Activated naive CD8-positive, alpha-beta T cell treated with anti-CD3 and anti-CD28 coated beads, Interleukin-2, amount 50 U/mL, for 24 hours (primary cell): ENCODE results near the gene TNNT3.
A peak's percentile ranks its signal among the peaks of the same experiment; 100 is the strongest.

ENCODE experiments used
- ATAC-seq: fragments of 150-1000 bp; cut with Tn5 transposase; one replicate; pipeline ENCODE4 v1.10.0; 2021
- DNase-seq: peaks from one replicate; pipeline ENCODE4 v3.0.0; 2021
- H3K27ac Mint-ChIP-seq: one replicate; pipeline ENCODE4 v1.8.0; 2021; ENCODE audit warnings: mild to moderate bottlenecking, mixed read lengths
- H3K27me3 Mint-ChIP-seq: one replicate; pipeline ENCODE4 v1.8.0; 2021; ENCODE audit warnings: mixed read lengths
- H3K36me3 Mint-ChIP-seq: one replicate; pipeline ENCODE4 v1.8.0; 2021; ENCODE audit warnings: low read depth, mixed read lengths
- H3K4me1 Mint-ChIP-seq: one replicate; pipeline ENCODE4 v1.8.0; 2021; ENCODE audit warnings: mixed read lengths
- H3K4me3 Mint-ChIP-seq: one replicate; pipeline ENCODE4 v1.8.0; 2021; ENCODE audit warnings: mild to moderate bottlenecking, moderate library complexity, mixed read lengths
- H3K9me3 Mint-ChIP-seq: one replicate; pipeline ENCODE4 v1.8.0; 2021; ENCODE audit warnings: mixed read lengths

Gene TNNT3

DNA sequence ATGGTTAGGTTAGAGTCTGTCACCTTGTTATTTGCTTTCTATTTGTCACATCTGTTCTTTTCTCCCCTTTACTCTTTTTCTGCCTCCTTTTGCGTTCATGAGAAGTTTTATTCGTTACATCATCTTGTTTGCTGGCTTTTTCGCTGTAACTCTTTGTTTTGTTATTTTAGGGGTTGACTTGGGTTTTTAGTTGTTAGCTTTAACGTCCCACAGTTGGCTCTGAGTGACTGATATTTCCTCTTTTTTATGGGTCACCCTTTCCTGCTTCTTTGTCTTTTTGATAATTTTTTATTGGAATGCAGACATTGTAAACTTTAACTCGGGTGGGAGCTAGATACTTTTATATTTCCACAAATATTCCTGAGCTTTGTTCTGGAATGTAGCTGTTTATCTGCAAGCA, 13.3 kb upstream of the TNNT3 start:
- ATAC-seq (no peak), DNase-seq (no peak)
- no peaks in the 10 kb centered on the region for H3K4me1 Mint-ChIP-seq
- no peaks in the 10 kb centered on the region for H3K36me3 Mint-ChIP-seq
- no peaks in the 10 kb centered on the region for H3K9me3 Mint-ChIP-seq
- H3K27ac Mint-ChIP-seq: no peak overlapping the region
- no peak overlapping the region for H3K4me3 Mint-ChIP-seq
- no peaks in the 10 kb centered on the region for H3K27me3 Mint-ChIP-seq

DNA sequence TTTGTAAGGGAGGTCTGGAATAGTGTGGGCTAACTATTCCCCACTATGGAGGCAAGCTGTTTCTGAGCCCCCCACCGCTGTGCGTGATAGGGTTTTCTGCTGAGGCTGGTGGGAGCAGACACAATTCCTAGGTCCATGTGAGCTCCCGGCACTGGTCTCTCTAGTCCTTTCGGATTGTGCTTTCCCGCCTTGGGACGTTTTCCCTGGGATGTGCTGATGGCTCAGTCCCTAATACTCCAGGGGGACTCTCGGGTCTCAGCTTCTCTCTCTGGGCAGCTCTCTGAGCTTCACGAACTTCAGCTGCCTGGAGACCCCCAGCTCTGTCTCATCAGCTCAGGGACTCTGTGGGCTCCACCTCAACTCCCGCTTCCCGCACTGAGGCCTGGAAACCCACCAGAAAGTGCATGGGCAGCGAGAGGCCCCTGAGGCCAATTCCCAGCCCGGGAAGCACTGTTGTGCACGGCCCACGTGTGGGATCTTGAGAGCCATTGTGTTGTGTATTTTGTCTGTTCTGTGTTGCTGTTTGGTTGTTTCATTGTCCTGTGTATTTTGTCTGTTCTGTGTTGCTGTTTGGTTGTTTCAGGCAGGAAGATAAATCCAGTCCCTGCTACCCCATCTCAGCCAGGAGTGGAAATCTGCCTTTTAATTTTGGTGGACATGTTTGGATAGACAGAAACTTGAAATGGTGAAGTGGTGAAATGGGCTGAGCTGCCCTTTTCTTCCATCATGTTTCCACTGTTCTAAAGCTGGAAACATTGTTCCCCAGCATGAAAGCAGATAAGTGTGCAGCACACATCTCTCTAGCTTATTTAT, 12.7 kb upstream of the TNNT3 start:
- Mint-ChIP-seq H3K27me3 (no peaks in the 10 kb centered on the region), H3K4me3 (no peak overlapping the region), H3K27ac (no peak overlapping the region), H3K9me3 (no peaks in the 10 kb centered on the region), H3K36me3 (no peaks in the 10 kb centered on the region), H3K4me1 (no peaks in the 10 kb centered on the region)
- ATAC-seq: no peak
- no peak for DNase-seq

DNA sequence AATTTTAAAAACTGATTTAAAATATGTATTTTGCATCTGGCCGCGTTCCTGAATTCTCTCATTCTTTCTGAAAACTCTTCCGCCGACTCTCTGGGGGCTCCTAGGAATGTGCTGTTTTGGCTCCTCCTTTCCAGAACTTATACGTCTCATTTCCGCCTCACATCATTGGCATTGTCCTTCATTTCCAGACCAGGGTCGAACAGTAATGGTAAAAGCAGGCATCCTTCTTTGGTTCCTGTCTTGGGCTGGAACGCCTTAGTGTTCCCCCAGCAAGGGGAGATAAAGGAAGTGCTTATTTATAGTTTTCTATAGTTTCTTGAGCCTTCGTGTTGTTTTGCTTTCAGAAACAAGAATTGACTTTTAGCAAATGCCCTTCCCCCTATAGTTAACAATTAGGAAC, 10.9 kb upstream of the TNNT3 start:
- H3K4me3 Mint-ChIP-seq: no peak overlapping the region
- no peak for ATAC-seq
- H3K27me3 Mint-ChIP-seq: no peaks in the 10 kb centered on the region
- H3K4me1 Mint-ChIP-seq: no peaks in the 10 kb centered on the region
- no peaks in the 10 kb centered on the region for H3K9me3 Mint-ChIP-seq
- H3K27ac Mint-ChIP-seq: no peak overlapping the region
- no peak for DNase-seq
- no peaks in the 10 kb centered on the region for H3K36me3 Mint-ChIP-seq

DNA sequence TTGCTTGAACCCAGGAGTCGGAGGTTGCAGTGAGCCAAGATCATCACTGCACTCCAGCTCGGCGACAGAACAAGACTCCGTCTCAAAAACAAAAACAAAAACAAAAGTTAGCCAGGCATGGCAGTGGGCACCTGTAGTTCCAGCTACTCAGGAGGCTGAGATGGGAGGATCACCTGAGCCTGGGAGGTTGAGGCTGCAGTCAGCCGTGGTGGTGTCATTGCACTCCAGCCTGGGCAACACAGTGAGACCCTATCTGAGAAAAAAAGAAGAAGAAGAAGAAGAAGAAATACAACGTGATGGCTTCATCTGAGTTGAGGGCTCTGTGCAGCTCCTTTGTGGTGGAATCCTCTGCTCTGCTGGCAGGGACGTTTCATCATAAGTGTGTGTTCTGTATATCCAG, 10.0 kb upstream of the TNNT3 start:
- Mint-ChIP-seq H3K4me1 (no peaks in the 10 kb centered on the region), H3K4me3 (no peak overlapping the region), H3K9me3 (no peaks in the 10 kb centered on the region), H3K27me3 (peaks cover 3% of the 10 kb centered on the region), H3K27ac (no peak overlapping the region), H3K36me3 (no peaks in the 10 kb centered on the region)
- ATAC-seq: no peak
- DNase-seq: no peak

DNA sequence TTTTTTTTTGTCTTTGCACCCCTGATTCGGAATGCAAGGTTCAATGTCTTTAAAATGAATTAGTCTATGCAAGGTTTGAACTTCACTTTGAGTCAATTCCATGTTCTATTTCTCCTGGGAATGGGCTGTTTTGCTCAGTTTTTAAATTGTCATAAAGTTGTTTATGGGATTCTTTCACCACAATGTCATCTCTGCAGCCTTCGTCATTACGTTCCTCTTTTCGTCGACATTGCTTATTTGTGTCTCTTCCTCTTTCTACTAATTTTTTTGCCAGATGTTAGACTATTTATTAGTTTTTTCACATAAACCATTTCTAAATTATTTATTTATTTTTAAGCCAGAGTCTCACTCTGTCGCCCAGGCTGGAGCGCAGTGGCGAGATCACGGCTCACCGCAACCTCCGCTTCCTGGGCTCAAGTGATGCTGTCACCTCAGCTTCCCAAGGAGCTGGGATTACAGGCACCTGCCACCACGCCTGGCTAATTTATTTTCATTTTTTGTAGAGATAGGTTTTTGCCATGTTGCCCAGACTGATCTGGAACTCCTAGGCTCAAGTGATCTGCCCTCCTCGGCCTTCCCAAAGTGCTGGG, 7.1 kb upstream of the TNNT3 start:
- ATAC-seq (no peak), DNase-seq (no peak)
- Mint-ChIP-seq H3K4me3 (no peak overlapping the region), H3K9me3 (peaks cover 8% of the 10 kb centered on the region), H3K27me3 (peaks cover 5% of the 10 kb centered on the region), H3K36me3 (no peaks in the 10 kb centered on the region), H3K4me1 (peaks cover 10% of the 10 kb centered on the region), H3K27ac (no peak overlapping the region)

DNA sequence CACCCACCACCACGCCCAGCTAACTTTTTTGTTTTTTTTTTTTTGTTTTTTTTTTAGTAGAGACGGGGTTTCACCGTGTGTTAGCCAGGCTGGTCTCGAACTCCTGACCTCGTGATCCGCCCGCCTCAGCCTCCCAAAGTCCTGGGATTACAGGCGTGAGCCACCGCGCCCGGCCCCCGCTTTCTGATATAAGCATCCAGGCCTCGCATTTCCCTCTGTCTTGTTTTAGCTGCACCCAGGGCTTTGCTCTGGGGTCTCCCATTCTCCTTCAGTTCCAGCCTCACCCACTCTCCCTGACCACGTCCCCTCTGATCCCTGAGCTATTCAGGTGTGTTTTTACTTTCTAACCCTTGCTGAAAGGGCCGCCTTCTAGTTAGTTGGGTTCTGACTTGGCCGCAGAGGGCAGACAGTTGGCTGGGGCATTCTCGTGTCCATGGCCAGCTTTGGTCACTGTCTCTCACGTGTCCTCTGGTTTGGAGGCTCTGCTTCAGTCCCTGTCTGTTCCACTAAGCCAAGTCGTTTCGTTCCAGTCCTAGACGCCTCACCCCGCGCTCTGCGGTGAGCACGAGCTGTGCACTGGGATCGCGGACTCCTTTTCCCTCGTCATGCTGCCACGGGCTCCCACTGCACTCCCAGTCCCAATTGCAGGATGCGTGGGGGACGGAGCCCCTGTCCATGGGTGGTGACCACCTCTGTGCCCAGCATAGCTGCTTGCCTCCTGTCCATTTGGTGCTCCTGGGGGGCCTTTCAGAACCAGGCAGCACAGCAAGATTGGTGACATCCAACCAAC, 6.0 kb upstream of the TNNT3 start:
- H3K27ac Mint-ChIP-seq: no peak overlapping the region
- DNase-seq (no peak), ATAC-seq (no peak)
- H3K9me3 Mint-ChIP-seq: peaks cover 8% of the 10 kb centered on the region
- no peak overlapping the region for H3K4me3 Mint-ChIP-seq
- peaks cover 11% of the 10 kb centered on the region for H3K4me1 Mint-ChIP-seq
- no peaks in the 10 kb centered on the region for H3K36me3 Mint-ChIP-seq
- peaks cover 5% of the 10 kb centered on the region for H3K27me3 Mint-ChIP-seq

DNA sequence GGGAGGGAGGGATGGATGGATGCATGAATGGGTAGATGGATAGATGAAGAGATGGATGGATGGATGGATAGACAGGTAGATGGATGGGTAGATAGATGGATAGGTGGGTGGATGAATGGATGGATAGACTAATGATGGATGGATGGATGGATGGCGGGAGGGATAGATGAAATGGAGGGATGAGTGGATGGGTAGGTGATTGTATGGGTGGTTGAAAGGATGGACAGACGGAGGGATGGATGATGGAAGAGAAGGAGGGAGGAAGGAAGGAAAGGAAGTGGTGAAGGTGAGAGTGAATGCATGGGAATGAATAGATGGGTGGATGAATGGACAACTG, 3.7 kb upstream of the TNNT3 start:
- Mint-ChIP-seq H3K36me3 (no peaks in the 10 kb centered on the region), H3K4me1 (peaks cover 14% of the 10 kb centered on the region), H3K27ac (no peak overlapping the region), H3K27me3 (peaks cover 5% of the 10 kb centered on the region), H3K9me3 (peaks cover 8% of the 10 kb centered on the region), H3K4me3 (no peak overlapping the region)
- ATAC-seq (no peak), DNase-seq (no peak)

DNA sequence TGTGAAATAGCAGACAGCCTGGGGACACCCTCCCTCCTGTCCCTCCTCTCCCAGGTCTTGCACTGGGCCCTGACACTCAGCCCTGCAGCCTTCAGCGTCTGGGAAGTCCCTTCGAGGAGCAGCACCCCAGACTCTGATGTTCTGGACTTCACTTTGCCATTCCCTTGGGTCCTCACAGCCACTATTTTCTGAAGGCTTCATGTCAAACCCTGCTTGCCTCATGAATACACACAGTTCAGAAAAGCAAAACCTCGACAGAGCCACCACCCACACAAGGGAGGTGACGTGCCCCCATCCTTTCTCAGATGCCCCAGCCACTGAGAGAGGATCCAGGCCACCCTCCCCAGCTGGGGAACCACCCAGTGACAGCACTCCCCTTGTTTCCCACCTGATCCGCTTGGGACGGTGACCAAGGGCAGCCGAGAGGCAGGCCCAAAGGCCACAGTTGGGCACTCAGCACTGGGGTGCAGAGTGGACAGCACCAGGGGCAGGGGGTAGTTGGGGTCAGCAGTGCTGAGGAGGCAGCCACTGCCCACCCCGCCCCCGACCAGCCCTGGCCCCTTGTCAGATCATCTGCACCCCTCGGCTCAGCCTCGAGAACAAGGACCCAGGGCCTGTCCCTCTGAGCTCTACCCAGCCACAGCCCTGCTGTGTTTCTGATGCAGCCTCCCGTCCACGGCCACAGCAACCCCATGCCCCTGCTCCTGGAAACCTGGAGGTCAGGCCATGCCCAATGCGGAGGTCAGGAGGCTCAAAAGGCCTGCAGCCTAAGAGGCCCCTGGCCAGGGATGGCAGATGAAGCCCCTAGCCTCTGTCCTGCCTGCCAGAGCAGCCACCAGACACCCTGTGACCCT, 3.1 kb upstream of the TNNT3 start:
- Mint-ChIP-seq H3K4me1 (peaks cover 14% of the 10 kb centered on the region), H3K27me3 (peaks cover 5% of the 10 kb centered on the region), H3K4me3 (no peak overlapping the region), H3K9me3 (peaks cover 8% of the 10 kb centered on the region), H3K36me3 (no peaks in the 10 kb centered on the region), H3K27ac (no peak overlapping the region)
- DNase-seq (peak; percentile 26), ATAC-seq (peak; percentile 38)

DNA sequence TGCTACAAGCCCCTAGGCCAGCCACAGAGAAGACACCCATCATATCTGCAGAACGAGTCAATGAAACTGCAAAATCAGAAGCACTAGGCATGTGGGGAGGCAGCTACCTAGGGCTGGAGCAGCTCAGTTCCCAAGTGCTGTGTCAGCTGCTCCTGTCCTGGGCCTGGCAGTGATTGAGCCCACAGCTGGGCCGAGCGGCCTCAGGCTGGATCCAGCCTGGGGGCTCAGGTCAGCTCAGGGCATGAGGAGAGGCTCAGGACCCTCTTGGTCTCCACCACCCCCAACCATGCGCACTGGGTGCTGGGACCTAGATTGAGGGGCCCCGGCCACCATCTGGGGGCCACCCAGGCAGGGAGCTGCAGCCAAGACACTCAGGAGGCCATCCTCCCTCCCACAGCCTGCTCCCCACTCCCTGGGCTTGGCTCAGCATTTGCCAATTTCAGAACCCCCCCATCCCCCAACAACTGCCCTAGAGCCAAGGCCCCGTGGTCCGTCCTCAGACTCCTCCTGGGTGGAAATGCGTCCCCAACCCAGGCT, 2.4 kb upstream of the TNNT3 start:
- Mint-ChIP-seq H3K27ac (no peak overlapping the region), H3K4me1 (peaks cover 14% of the 10 kb centered on the region), H3K27me3 (peaks cover 5% of the 10 kb centered on the region), H3K4me3 (no peak overlapping the region), H3K9me3 (peaks cover 8% of the 10 kb centered on the region), H3K36me3 (no peaks in the 10 kb centered on the region)
- no peak for DNase-seq
- ATAC-seq: peak; percentile 14

DNA sequence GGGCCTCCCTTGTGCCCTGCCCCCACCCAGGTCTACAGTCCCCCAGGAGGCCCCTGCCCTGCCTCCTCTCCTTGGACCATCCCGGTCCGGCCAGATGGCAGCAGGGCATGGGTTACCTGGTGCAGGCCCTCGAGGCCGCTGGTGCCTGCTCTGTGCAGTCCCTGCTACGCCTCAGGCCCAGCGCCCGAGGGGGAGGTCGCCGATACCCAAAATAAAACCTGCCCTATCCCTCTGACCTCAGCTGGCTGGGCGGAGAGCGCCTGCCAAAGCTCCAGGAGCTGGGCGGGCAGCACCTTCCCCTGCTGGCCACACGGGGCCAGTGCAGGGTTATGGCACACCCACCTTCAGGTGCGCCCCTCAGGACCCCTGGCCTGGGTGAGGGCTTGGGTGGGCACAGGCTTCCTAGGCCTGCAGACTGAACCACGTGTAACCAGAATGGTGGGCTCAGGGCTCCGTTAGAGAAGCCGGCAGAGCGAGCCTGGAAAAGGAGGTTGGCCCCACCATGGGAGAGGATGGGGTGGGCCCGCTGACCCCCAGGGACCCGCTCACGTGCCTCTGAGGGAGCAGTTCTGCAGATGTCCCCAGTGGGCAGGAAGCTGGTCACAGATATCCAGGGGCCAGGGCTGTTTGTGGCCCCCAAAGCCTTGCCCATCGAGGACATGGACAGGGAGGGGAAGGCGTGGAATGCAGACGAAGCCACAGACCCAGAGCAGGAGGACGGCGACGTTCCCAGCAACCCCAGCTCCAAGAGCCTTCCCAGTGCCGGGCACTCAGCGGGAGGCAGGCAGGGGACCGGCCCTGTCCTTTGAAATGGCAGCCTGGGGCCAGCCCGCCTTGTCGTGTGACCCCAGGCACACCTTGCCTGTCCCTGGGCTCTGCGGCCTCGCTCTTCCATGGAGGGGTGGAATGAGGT, 1.7 kb upstream of the TNNT3 start:
- ATAC-seq (no peak), DNase-seq (no peak)
- H3K27ac Mint-ChIP-seq: no peak overlapping the region
- H3K4me3 Mint-ChIP-seq: no peak overlapping the region
- no peaks in the 10 kb centered on the region for H3K36me3 Mint-ChIP-seq
- peaks cover 14% of the 10 kb centered on the region for H3K4me1 Mint-ChIP-seq
- peaks cover 8% of the 10 kb centered on the region for H3K9me3 Mint-ChIP-seq
- peaks cover 5% of the 10 kb centered on the region for H3K27me3 Mint-ChIP-seq

DNA sequence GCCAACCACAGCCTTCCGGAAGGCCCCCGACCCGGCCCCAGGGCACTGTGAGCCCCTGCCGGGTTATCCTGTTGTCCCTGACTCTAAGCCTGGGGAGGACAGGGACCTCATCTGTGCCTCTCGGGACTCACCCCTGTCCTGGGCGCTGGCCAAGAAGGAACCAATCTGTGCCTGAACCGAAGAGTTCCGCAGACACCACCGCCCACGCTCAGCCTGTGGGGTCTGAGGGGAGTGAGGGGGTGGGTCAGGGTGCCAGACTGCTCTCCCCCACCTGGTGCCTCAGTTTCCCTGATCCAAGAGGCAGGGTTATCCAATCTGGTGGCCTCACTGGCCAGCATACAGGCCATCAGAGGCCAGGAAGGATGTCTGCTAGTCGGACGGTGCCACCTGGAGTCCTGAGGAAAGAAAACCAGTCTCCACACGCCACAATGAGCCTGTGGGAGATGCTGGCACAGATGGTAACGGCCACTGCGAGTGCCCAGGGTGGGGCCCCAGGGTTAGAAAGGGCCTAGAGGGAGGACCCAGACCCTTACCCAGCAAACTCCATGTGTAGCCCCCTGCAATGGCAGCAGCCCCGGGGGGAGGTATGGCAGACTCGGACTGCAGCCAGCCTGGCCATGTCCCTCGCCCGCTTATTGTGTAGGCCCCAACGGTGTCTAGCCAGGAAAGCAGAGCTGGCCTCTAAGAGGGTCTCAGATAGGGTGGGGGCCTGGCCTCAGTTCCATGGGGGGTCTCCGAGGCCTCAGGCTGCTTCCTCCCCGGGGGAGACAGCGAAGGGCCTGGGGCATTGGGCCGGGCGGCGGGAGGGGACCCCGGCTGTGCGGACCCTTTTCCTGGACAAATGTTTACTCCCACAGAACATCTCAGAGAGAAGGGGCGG, 827 bp upstream of the TNNT3 start:
- Mint-ChIP-seq H3K36me3 (no peaks in the 10 kb centered on the region), H3K4me3 (no peak overlapping the region), H3K4me1 (peaks cover 14% of the 10 kb centered on the region), H3K27ac (no peak overlapping the region), H3K27me3 (peaks cover 6% of the 10 kb centered on the region), H3K9me3 (peaks cover 8% of the 10 kb centered on the region)
- ATAC-seq (no peak), DNase-seq (no peak)

DNA sequence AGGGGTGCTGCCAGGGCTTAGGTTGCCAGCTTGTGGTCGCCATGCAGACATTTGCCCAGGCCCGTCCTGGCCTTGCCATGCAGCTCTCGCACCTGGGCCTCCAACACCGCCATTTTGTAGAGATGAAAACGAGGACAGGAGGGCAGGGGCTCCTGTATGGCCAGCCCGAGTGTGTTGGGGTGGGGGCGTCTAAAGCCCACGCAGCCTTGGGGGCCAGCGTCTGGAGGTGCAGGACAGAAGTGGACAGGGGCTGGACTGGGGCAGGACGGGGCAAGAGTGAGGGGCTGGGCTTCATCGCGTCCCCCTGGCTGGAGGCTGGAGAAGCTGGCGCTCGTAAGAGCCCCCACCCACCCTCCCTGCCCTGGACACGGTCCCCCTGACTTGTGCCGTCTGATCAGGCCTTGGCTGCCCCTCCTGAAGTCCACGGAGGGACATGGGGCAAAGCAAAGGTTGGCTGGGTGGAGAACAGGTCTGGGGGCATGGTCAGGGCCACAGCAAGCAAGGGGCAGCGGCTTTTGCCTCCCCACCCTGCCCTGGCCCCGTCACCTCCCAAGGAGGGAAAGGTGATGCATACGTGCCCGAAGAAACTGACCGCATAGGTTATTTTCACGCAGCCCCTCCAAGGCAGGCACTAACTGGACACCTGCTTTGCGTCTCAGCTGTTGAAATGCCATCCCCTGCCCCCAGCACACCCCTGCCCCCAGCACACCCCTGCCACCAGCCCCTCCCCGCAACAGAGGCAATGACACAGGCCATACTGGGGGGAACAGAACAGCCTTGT, 815 bp downstream of the TNNT3 start:
- no peak overlapping the region for H3K4me3 Mint-ChIP-seq
- ATAC-seq: no peak
- H3K9me3 Mint-ChIP-seq: peaks cover under 1% of the 10 kb centered on the region
- peaks cover 11% of the 10 kb centered on the region for H3K4me1 Mint-ChIP-seq
- H3K27ac Mint-ChIP-seq: no peak overlapping the region
- H3K27me3 Mint-ChIP-seq: peaks cover 4% of the 10 kb centered on the region
- no peak for DNase-seq
- H3K36me3 Mint-ChIP-seq: no peaks in the 10 kb centered on the region
